HEK293 (cell line): Measurements from ENCODE around the gene MED25.

Experiments used
- GLIS2 ChIP-seq: fragments of 450-650 bp; formaldehyde crosslinking; IDR thresholded peaks from 2 replicates; pipeline ENCODE4 v1.5.1; 2016; ENCODE audit warnings: missing biosample characterization, missing genetic modification characterization
- HOXD13 ChIP-seq: sonication (generic); formaldehyde crosslinking; IDR thresholded peaks from 2 replicates; pipeline ENCODE4 v1.8.0; 2022; ENCODE audit warnings: missing genetic modification reagents, borderline replicate concordance
- SP2 ChIP-seq: fragments of 450-650 bp; formaldehyde crosslinking; IDR thresholded peaks from 2 replicates; pipeline ENCODE4 v1.5.1; 2016; ENCODE audit warnings: missing biosample characterization, missing genetic modification characterization
- YY1 ChIP-seq: fragments of 450-650 bp; formaldehyde crosslinking; IDR thresholded peaks from 2 replicates; pipeline ENCODE4 v1.5.1; 2018; ENCODE audit warnings: missing biosample characterization, missing genetic modification characterization
- YY2 ChIP-seq: fragments of 450-650 bp; formaldehyde crosslinking; IDR thresholded peaks from 2 replicates; pipeline ENCODE4 v1.5.1; 2016; ENCODE audit warnings: missing biosample characterization, missing genetic modification characterization
- ZBTB44 ChIP-seq: fragments of 450-650 bp; IDR thresholded peaks from 2 replicates; pipeline ENCODE4 v1.5.1; 2018; ENCODE audit warnings: missing biosample characterization, mild to moderate bottlenecking, missing genetic modification characterization
- ZBTB8A ChIP-seq: fragments of 450-650 bp; formaldehyde crosslinking; IDR thresholded peaks from 2 replicates; pipeline ENCODE4 v1.5.1; 2016; ENCODE audit warnings: missing biosample characterization, missing genetic modification characterization
- ZFHX2 ChIP-seq: fragments of 450-650 bp; formaldehyde crosslinking; conservative IDR thresholded peaks from 2 replicates; pipeline ENCODE4 v1.5.1; 2016; ENCODE audit warnings: missing biosample characterization, missing genetic modification characterization
- ZFP3 ChIP-seq: fragments of 450-650 bp; formaldehyde crosslinking; IDR thresholded peaks from 2 replicates; pipeline ENCODE4 v1.5.1; 2016; ENCODE audit warnings: low read depth, missing biosample characterization, missing genetic modification characterization
- ZIC2 ChIP-seq: fragments of 450-650 bp; formaldehyde crosslinking; IDR thresholded peaks from 2 replicates; pipeline ENCODE4 v1.5.1; 2016; ENCODE audit warnings: missing biosample characterization, missing genetic modification characterization
- ZNF155 ChIP-seq: fragments of 450-650 bp; formaldehyde crosslinking; IDR thresholded peaks from 2 replicates; pipeline ENCODE4 v1.5.1; 2016; ENCODE audit warnings: missing biosample characterization, missing genetic modification characterization
- ZNF2 ChIP-seq: fragments of 450-650 bp; formaldehyde crosslinking; IDR thresholded peaks from 2 replicates; pipeline ENCODE4 v1.5.1; 2016; ENCODE audit warnings: missing biosample characterization, missing genetic modification characterization
- ZNF24 ChIP-seq: fragments of 450-650 bp; formaldehyde crosslinking; IDR thresholded peaks from 2 replicates; pipeline ENCODE4 v1.5.1; 2016; ENCODE audit warnings: missing biosample characterization, missing genetic modification characterization
- ZNF248 ChIP-seq: fragments of 450-650 bp; formaldehyde crosslinking; IDR thresholded peaks from 2 replicates; pipeline ENCODE4 v1.5.1; 2017; ENCODE audit warnings: missing biosample characterization, missing genetic modification characterization
- ZNF391 ChIP-seq: fragments of 450-650 bp; formaldehyde crosslinking; IDR thresholded peaks from 2 replicates; pipeline ENCODE4 v1.5.1; 2016; ENCODE audit warnings: low read depth, missing biosample characterization, missing genetic modification characterization, borderline replicate concordance
- ZNF449 ChIP-seq: fragments of 450-650 bp; formaldehyde crosslinking; IDR thresholded peaks from 2 replicates; pipeline ENCODE4 v1.5.1; 2017; ENCODE audit warnings: missing biosample characterization, mild to moderate bottlenecking, missing genetic modification characterization, moderate library complexity
- ZNF548 ChIP-seq: fragments of 450-650 bp; formaldehyde crosslinking; IDR thresholded peaks from 2 replicates; pipeline ENCODE4 v1.5.1; 2016; ENCODE audit warnings: missing biosample characterization, missing genetic modification characterization
- ZNF561 ChIP-seq: fragments of 450-650 bp; IDR thresholded peaks from 2 replicates; pipeline ENCODE4 v1.5.1; 2018; ENCODE audit warnings: missing biosample characterization, missing genetic modification characterization, borderline replicate concordance
- ZNF660 ChIP-seq: fragments of 450-650 bp; IDR thresholded peaks from 2 replicates; pipeline ENCODE4 v1.5.1; 2018; ENCODE audit warnings: missing biosample characterization, mild to moderate bottlenecking, missing genetic modification characterization
- ZNF692 ChIP-seq: fragments of 450-650 bp; formaldehyde crosslinking; IDR thresholded peaks from 2 replicates; pipeline ENCODE4 v1.5.1; 2016; ENCODE audit warnings: missing biosample characterization, missing genetic modification characterization
- ZSCAN30 ChIP-seq: fragments of 450-650 bp; IDR thresholded peaks from 2 replicates; pipeline ENCODE4 v1.5.1; 2018; ENCODE audit warnings: missing biosample characterization, mild to moderate bottlenecking, missing genetic modification characterization, moderate library complexity
- TF ChIP-seq, protein P1 (sequence below): IDR thresholded peaks from 2 replicates; pipeline ENCODE4 v1.6.1; 2011; ENCODE audit warnings: mild to moderate bottlenecking, low read depth, low read length, borderline replicate concordance
- TF ChIP-seq, protein P2 (sequence below): fragments of 450-650 bp; formaldehyde crosslinking; IDR thresholded peaks from 2 replicates; pipeline ENCODE4 v1.5.1; 2016; ENCODE audit warnings: missing biosample characterization, missing genetic modification characterization
- TF ChIP-seq, protein P3 (sequence below): fragments of 450-650 bp; formaldehyde crosslinking; IDR thresholded peaks from 2 replicates; pipeline ENCODE4 v1.5.1; 2017; ENCODE audit warnings: missing biosample characterization, missing genetic modification characterization
- TF ChIP-seq, protein P4 (sequence below): fragments of 450-650 bp; formaldehyde crosslinking; conservative IDR thresholded peaks from 2 replicates; pipeline ENCODE4 v1.5.1; 2016; ENCODE audit warnings: low read depth, missing biosample characterization, missing genetic modification characterization

The MED25 gene

GRCh38 chr19:49812997-49813861, 4.9 kb upstream of the MED25 start, which contains the start of gene FUZ (continued):
- TF ChIP-seq ZNF155 (tag by site-specific recombination), result no peak
- no peak for TF ChIP-seq ZFP3 (tag by site-specific recombination)
- TF ChIP-seq, protein P1, sequence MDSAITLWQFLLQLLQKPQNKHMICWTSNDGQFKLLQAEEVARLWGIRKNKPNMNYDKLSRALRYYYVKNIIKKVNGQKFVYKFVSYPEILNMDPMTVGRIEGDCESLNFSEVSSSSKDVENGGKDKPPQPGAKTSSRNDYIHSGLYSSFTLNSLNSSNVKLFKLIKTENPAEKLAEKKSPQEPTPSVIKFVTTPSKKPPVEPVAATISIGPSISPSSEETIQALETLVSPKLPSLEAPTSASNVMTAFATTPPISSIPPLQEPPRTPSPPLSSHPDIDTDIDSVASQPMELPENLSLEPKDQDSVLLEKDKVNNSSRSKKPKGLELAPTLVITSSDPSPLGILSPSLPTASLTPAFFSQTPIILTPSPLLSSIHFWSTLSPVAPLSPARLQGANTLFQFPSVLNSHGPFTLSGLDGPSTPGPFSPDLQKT, result no peak
- peak; percentile 72; the same call in 1 of the 2 replicates for TF ChIP-seq ZNF2 (tag by site-specific recombination)
- peak; percentile 81 for TF ChIP-seq GLIS2
- TF ChIP-seq ZSCAN30, result peak; percentile 62; the same call in 1 of the 2 replicates
- TF ChIP-seq ZFHX2, result peak; percentile 20
- TF ChIP-seq YY2, result peak; percentile 79
- TF ChIP-seq, protein P2, sequence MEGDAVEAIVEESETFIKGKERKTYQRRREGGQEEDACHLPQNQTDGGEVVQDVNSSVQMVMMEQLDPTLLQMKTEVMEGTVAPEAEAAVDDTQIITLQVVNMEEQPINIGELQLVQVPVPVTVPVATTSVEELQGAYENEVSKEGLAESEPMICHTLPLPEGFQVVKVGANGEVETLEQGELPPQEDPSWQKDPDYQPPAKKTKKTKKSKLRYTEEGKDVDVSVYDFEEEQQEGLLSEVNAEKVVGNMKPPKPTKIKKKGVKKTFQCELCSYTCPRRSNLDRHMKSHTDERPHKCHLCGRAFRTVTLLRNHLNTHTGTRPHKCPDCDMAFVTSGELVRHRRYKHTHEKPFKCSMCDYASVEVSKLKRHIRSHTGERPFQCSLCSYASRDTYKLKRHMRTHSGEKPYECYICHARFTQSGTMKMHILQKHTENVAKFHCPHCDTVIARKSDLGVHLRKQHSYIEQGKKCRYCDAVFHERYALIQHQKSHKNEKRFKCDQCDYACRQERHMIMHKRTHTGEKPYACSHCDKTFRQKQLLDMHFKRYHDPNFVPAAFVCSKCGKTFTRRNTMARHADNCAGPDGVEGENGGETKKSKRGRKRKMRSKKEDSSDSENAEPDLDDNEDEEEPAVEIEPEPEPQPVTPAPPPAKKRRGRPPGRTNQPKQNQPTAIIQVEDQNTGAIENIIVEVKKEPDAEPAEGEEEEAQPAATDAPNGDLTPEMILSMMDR (tag by site-specific recombination), result peak; percentile 91
- TF ChIP-seq YY1, result peak; percentile 95
- TF ChIP-seq ZBTB8A, result peak; percentile 40; the same call in 1 of the 2 replicates
- peak; percentile 41 for TF ChIP-seq ZNF660 (tag by site-specific recombination)
- TF ChIP-seq ZIC2 (tag by site-specific recombination), result peak; percentile 64; the same call in 1 of the 2 replicates
- TF ChIP-seq, protein P3, sequence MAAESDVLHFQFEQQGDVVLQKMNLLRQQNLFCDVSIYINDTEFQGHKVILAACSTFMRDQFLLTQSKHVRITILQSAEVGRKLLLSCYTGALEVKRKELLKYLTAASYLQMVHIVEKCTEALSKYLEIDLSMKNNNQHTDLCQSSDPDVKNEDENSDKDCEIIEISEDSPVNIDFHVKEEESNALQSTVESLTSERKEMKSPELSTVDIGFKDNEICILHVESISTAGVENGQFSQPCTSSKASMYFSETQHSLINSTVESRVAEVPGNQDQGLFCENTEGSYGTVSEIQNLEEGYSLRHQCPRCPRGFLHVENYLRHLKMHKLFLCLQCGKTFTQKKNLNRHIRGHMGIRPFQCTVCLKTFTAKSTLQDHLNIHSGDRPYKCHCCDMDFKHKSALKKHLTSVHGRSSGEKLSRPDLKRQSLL, result 0 out of 2 replicates have a peak, but pooled peaks have one; percentile 10
- TF ChIP-seq ZNF391, result peak; percentile 62; the same call in 1 of the 2 replicates
- 0 out of 2 replicates have a peak, but pooled peaks have one; percentile 2 for TF ChIP-seq ZBTB44
- TF ChIP-seq HOXD13 (CRISPR knock-in tag), result no peak
- TF ChIP-seq ZNF449 (tag by site-specific recombination), result no peak; the same call in 1 of the 2 replicates
- peak; percentile 68 for TF ChIP-seq ZNF561 (tag by site-specific recombination)
- TF ChIP-seq SP2 (tag by site-specific recombination), result peak; percentile 86
- TF ChIP-seq ZNF548 (tag by site-specific recombination), result no peak
- TF ChIP-seq, protein P4, sequence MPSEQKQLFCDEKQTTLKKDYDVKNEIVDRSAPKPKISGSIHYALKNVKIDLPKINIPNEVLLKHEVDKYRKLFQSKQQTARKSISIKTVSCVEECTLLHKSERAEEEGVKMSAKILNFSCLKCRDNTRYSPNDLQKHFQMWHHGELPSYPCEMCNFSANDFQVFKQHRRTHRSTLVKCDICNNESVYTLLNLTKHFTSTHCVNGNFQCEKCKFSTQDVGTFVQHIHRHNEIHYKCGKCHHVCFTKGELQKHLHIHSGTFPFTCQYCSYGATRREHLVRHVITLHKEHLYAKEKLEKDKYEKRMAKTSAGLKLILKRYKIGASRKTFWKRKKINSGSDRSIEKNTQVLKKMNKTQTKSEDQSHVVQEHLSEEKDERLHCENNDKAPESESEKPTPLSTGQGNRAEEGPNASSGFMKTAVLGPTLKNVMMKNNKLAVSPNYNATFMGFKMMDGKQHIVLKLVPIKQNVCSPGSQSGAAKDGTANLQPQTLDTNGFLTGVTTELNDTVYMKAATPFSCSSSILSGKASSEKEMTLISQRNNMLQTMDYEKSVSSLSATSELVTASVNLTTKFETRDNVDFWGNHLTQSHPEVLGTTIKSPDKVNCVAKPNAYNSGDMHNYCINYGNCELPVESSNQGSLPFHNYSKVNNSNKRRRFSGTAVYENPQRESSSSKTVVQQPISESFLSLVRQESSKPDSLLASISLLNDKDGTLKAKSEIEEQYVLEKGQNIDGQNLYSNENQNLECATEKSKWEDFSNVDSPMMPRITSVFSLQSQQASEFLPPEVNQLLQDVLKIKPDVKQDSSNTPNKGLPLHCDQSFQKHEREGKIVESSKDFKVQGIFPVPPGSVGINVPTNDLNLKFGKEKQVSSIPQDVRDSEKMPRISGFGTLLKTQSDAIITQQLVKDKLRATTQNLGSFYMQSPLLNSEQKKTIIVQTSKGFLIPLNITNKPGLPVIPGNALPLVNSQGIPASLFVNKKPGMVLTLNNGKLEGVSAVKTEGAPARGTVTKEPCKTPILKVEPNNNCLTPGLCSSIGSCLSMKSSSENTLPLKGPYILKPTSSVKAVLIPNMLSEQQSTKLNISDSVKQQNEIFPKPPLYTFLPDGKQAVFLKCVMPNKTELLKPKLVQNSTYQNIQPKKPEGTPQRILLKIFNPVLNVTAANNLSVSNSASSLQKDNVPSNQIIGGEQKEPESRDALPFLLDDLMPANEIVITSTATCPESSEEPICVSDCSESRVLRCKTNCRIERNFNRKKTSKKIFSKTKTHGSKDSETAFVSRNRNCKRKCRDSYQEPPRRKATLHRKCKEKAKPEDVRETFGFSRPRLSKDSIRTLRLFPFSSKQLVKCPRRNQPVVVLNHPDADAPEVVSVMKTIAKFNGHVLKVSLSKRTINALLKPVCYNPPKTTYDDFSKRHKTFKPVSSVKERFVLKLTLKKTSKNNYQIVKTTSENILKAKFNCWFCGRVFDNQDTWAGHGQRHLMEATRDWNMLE (tag by site-specific recombination), result peak; percentile 52
- TF ChIP-seq ZNF692, result peak; percentile 54
- TF ChIP-seq ZNF24 (tag by site-specific recombination), result 0 out of 2 replicates have a peak, but pooled peaks have one; percentile 59
- no peak for TF ChIP-seq ZNF248 (tag by site-specific recombination)
